ENCODE data around the gene EIF2D. TPM values are rescaled to one million over a fixed set of nuclear protein-coding genes. Genes with fewer than 3 reads are reported as not detected.

Gene EIF2D
- total and polyA plus RNA-seq, 2 of the 4 experiments (the other 2 are of a cell fraction): 64.3 to 69.4 TPM

- Histone ChIP-seq H3K9me3 (ENCODE audit: control insufficient read depth, insufficient read depth, low read length) (no peaks in the 10 kb centered on the region), H2AFZ (replicated peaks; ENCODE audit: low read length, poor library complexity) (no peak overlapping the region), H3K79me1 (ENCODE audit: low read depth in 1 of 2, low read length in 2 of 2) (peaks cover 0 to 13% of the 10 kb centered on the region in 2 experiments; a peak in 1 of 4 replicates), H2BK15ac (ENCODE audit: low read depth, low read length) (0 out of 3 replicates have a peak overlapping the region, but pooled peaks have one; percentile 18), H2AK9ac (replicated peaks; ENCODE audit: low read depth, low read length, poor library complexity) (no peak overlapping the region), H2BK20ac (ENCODE audit: low read depth, low read length) (peak overlapping the region; percentile 28; the same call in 1 of the 2 replicates), H4K20me1 (ENCODE audit: insufficient read depth, low read length) (0 out of 2 replicates have a peak, but pooled peaks cover 2% of the 10 kb centered on the region), H3K4me2 (ENCODE audit: low read depth, low read length) (no peak overlapping the region), H2BK120ac (ENCODE audit: low read depth, low read length) (no peak overlapping the region), H3K9ac (ENCODE audit: low read depth, low read length) (no peak overlapping the region), H3K27me3 (ENCODE audit: control insufficient read depth, insufficient read depth, low read length) (no peaks in the 10 kb centered on the region), H4K91ac (ENCODE audit: insufficient read depth, low read depth, low read length) (no peak overlapping the region), H4K8ac (ENCODE audit: low read depth in 2 of 2, low read length in 2 of 2) (peak overlapping the region in 1 of 2 experiments; percentile 47; a peak in 2 of 4 replicates), H4K5ac (ENCODE audit: low read depth, low read length) (no peak overlapping the region), H3K27ac (ENCODE audit: insufficient read depth, low read length) (peak overlapping the region; percentile 31; the same call in 1 of the 2 replicates), H3K4me1 (ENCODE audit: control insufficient read depth, insufficient read depth, low read length) (peaks cover 14% of the 10 kb centered on the region), H2BK5ac (ENCODE audit: low read depth, low read length, poor library complexity, severe bottlenecking) (no peak overlapping the region), H3K56ac (ENCODE audit: extremely low read depth, insufficient read depth, low read length) (no peak overlapping the region), H3K9me1 (ENCODE audit: insufficient read depth, low read length) (peaks cover 21% of the 10 kb centered on the region), H3K36me3 (ENCODE audit: control insufficient read depth, insufficient read depth, low read length) (peaks cover 6% of the 10 kb centered on the region), H3K23ac (ENCODE audit: low read depth, low read length) (no peak overlapping the region), H3K14ac (replicated peaks; ENCODE audit: low read depth, low read length) (no peak overlapping the region), H3K18ac (ENCODE audit: low read depth, low read length) (no peak overlapping the region; the same call in 1 of the 2 replicates), H2AK5ac (ENCODE audit: low read depth, low read length) (peak overlapping the region; percentile 47; the same call in 1 of the 2 replicates), H3K4ac (ENCODE audit: low read depth, low read length) (peak overlapping the region; percentile 47; the same call in 1 of the 2 replicates), H3K4me3 (ENCODE audit: insufficient read depth, low read depth, low read length) (no peak overlapping the region)
- CTCF ChIA-PET: interaction anchor here (1.2 to 1.8 kb wide), 4 partner anchors 43 to 394 kb away, joined by 3 to 7 read pairs (median 4); no protein-coding TSS in a partner anchor
- BruUV-seq (replicated peaks): no TSS peak
- dilution Hi-C loops (cut with HindIII; ENCODE audit: low sequenced_read_pairs, unreplicated experiment): no loop called here
- in situ Hi-C loops (cut with MboI; ENCODE audit: low sequenced_read_pairs): no loop called here
- DNase-seq (no peak), ATAC-seq (ENCODE audit: low read depth) (no peak)
- TF ChIP-seq POLR2A (IDR thresholded peaks at IDR 0.05; ENCODE audit: low read depth, low read length) (no peak), NFE2L2 (IDR thresholded peaks at IDR 0.05; ENCODE audit: low read depth, low read length) (no peak), MAZ (IDR thresholded peaks at IDR 0.05; ENCODE audit: borderline replicate concordance, low read depth, low read length) (no peak), RAD21 (IDR thresholded peaks at IDR 0.05; ENCODE audit: low read length) (no peak), MXI1 (IDR thresholded peaks at IDR 0.05; ENCODE audit: borderline replicate concordance, low read depth, low read length) (no peak)
- intact Hi-C loops (cut with micrococcal nuclease): no loop called here
- 92% methylated on average over 6 of the region's 14 CpGs; no CpG with 5 or more reads in 1 of the 2 experiments for WGBS, 2 experiments (ENCODE audit: extremely low coverage in 2 of 2, insufficient read length in 1 of 2)
- POLR2A ChIA-PET (ENCODE audit: unreplicated experiment): no interaction called here
Observed at GRCh38 chr1:206587904-206588303, 24.4 kb downstream of the EIF2D start.
